WERI-Rb-1 (cell line): ENCODE measurements around the gene NAALADL2.

Source experiments
- DNase-seq: peaks from one replicate; pipeline ENCODE4 v3.0.0-alpha.2; 2020
- H3K27ac ChIP-seq: fragments of 250-450 bp; sonication (Bioruptor Pico); 2 replicates; pipeline ENCODE4 v1.5.1; 2020; ENCODE audit warnings: mild to moderate bottlenecking, moderate library complexity
- H3K27me3 ChIP-seq: fragments of 250-450 bp; sonication (Bioruptor Pico); 2 replicates; pipeline ENCODE4 v1.5.1; 2021; ENCODE audit warnings: mild to moderate bottlenecking, low read depth, moderate library complexity; ENCODE audit not compliant: insufficient read depth, severe bottlenecking
- H3K36me3 ChIP-seq: fragments of 250-450 bp; sonication (Bioruptor Pico); 2 replicates; pipeline ENCODE4 v1.5.1; 2020; ENCODE audit warnings: mild to moderate bottlenecking, moderate library complexity
- H3K4me3 ChIP-seq: 2 replicates; pipeline ENCODE4 v1.5.1; 2011; ENCODE audit warnings: low read depth, mild to moderate bottlenecking, control low read depth, low read length
- H3K9me3 ChIP-seq: fragments of 250-450 bp; sonication (Bioruptor Pico); 2 replicates; pipeline ENCODE4 v1.5.1; 2021; ENCODE audit warnings: mild to moderate bottlenecking, moderate library complexity; ENCODE audit not compliant: severe bottlenecking
- TF ChIP-seq, protein P1 (sequence below): IDR thresholded peaks from 2 replicates; pipeline ENCODE4 v1.5.1; 2011; ENCODE audit warnings: low read depth, mild to moderate bottlenecking, control low read depth, inconsistent platforms, low read length

NAALADL2 gene

DNA sequence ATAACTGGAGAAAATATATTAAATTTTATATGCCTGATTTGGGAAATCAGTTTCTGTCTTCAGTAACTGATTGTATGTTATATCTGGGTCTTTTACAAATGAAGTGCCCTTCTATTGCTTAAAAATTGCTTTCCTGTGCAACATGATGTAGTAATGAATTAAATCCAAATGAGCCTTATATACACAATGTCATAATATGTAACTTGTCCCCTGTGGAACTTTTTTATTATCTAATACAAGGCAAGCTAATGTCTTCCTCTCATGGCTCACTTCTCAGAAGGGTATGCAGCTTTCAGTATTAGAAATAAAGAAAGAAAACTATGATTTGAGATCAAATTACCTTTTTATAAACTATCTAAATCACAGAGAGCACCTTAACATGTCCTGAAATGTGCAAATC is 248.9 kb downstream of the NAALADL2 start:
- H3K9me3 ChIP-seq = no peaks in the 10 kb centered on the region
- H3K4me3 ChIP-seq = no peak overlapping the region
- H3K27ac ChIP-seq = no peak overlapping the region
- H3K27me3 ChIP-seq = no peaks in the 10 kb centered on the region
- no peak for DNase-seq
- TF ChIP-seq, protein P1, sequence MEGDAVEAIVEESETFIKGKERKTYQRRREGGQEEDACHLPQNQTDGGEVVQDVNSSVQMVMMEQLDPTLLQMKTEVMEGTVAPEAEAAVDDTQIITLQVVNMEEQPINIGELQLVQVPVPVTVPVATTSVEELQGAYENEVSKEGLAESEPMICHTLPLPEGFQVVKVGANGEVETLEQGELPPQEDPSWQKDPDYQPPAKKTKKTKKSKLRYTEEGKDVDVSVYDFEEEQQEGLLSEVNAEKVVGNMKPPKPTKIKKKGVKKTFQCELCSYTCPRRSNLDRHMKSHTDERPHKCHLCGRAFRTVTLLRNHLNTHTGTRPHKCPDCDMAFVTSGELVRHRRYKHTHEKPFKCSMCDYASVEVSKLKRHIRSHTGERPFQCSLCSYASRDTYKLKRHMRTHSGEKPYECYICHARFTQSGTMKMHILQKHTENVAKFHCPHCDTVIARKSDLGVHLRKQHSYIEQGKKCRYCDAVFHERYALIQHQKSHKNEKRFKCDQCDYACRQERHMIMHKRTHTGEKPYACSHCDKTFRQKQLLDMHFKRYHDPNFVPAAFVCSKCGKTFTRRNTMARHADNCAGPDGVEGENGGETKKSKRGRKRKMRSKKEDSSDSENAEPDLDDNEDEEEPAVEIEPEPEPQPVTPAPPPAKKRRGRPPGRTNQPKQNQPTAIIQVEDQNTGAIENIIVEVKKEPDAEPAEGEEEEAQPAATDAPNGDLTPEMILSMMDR = no peak
- H3K36me3 ChIP-seq = no peaks in the 10 kb centered on the region

DNA sequence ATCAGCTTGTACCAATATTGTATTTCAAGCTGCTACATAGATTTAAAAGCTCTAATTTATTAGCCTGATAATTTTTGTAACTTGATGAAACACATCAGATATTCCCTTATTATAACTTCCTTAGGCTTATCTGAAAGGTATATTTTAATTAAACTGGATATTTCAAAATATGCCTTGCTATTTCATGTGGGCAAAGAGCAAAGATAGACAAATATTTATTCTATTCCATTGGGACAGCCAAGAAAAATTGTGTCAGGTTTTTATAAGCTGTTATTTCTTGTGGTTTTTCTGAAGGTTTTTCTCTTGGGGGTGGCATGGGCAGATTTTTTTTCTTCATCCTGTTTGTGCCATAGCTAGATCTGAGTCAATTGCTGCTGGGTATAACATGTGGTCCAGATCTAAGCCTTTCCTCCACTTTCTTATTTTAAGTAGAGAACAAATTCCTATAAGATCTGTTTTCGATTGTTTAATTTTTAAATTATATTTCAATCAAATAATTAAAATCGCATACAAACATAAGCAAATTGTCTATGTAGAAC is 249.5 kb downstream of the NAALADL2 start:
- TF ChIP-seq, protein P1 = no peak
- no peaks in the 10 kb centered on the region for H3K27me3 ChIP-seq
- H3K9me3 ChIP-seq = no peaks in the 10 kb centered on the region
- no peak overlapping the region for H3K27ac ChIP-seq
- H3K4me3 ChIP-seq = no peak overlapping the region
- H3K36me3 ChIP-seq = no peaks in the 10 kb centered on the region
- DNase-seq = no peak

DNA sequence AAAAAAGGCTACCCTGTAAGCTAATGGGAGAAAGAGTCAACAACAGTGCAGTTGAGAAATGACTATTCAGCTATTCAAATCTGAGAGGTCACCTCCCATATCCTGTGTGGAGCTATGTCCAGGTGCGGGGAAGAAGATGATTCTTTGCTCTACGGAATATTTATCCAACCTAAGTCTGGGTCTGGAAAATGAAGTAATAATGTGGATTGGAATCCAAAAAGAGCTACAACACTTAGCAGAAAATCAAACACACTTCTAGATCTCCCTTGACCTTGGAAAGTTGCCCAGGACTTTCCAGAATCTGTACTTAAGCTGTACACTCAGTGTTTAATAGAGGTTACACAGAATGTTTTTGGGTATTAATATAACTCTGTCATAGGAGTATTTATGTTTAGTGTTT is 251.9 kb downstream of the NAALADL2 start:
- no peak for DNase-seq
- Histone ChIP-seq H3K4me3 (no peak overlapping the region), H3K36me3 (no peaks in the 10 kb centered on the region), H3K27me3 (no peaks in the 10 kb centered on the region), H3K9me3 (no peaks in the 10 kb centered on the region), H3K27ac (no peak overlapping the region)
- TF ChIP-seq, protein P1 = no peak

DNA sequence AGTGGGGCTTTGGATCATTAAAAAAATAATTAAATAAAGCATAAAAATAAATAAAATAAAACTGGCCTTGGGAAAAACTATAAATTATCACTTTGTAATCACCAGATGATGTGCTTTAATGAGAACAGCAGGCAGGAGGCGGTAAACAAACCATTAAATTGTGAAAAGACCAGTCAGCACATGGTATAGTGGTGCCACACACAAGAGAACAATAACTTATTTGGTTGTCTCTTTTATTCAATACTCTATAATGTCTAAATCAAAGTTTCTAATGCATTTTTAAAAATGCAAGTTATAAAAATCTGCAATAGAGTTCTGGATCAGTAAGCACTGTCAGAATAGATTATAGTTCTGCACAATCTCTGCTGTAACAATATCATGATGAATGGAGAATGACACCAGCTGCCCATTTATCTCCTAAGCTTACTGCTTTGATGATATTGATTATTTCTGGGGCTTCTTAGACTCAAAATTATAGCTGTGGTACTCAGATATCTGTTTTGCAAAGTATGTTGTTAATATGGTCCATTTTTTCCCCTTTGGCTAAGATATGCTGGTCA is 259.3 kb downstream of the NAALADL2 start:
- no peak for DNase-seq
- TF ChIP-seq, protein P1 = no peak
- Histone ChIP-seq H3K4me3 (no peak overlapping the region), H3K36me3 (no peaks in the 10 kb centered on the region), H3K27ac (no peak overlapping the region), H3K27me3 (no peaks in the 10 kb centered on the region), H3K9me3 (no peaks in the 10 kb centered on the region)

DNA sequence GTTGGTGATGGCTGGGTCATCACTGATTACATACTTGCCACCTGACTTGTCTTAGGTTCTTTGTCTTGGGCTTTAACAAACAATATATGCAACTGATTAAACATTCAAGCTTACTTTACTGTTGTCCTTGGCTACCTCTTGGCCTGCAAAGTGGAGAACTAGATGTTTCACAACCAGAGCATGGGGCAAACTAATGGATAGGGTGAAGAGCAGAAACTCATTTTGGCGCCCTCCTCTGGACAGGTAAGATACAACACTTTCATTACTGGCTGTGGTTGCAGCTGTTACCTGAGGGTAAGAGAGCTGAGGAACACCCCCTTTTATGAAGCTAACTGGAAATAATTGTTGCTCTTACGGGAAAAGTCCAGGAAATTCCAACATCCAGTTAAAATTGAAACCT is 262.1 kb downstream of the NAALADL2 start:
- Histone ChIP-seq H3K27ac (no peak overlapping the region), H3K27me3 (no peaks in the 10 kb centered on the region), H3K36me3 (no peaks in the 10 kb centered on the region), H3K4me3 (no peak overlapping the region), H3K9me3 (no peaks in the 10 kb centered on the region)
- peak; percentile 19 for DNase-seq
- TF ChIP-seq, protein P1 = peak; percentile 53
